Vagina (tissue), 2 donors: ENCODE data around the gene PHKG1. TPM values are rescaled to one million over a fixed set of nuclear protein-coding genes. Genes with fewer than 3 reads are reported as not detected.

Experiments used
- DNase-seq, 2 donors: peaks; one replicate each; pipeline ENCODE4 v3.0.0-alpha.2; 2017; ENCODE audit errors: extremely low spot score in 2 of 2
- H3K27ac ChIP-seq: fragments of 200-600 bp; sonication (generic); one replicate; pipeline ENCODE4 v1.5.1; 2019
- H3K27me3 ChIP-seq: fragments of 200-600 bp; sonication (generic); one replicate; pipeline ENCODE4 v1.5.1; 2019
- H3K36me3 ChIP-seq, 2 donors: fragments of 200-600 bp; sonication (generic); one replicate each; pipeline ENCODE4 v1.5.1; 2017 to 2019
- H3K4me1 ChIP-seq: fragments of 200-600 bp; sonication (generic); one replicate; pipeline ENCODE4 v1.5.1; 2019
- H3K4me3 ChIP-seq, 2 donors: fragments of 200-600 bp; sonication (generic); 1 replicate in 1 of 2; 2 replicates in 1 of 2; pipeline ENCODE4 v1.5.1; 2016 to 2019
- H3K9me3 ChIP-seq: fragments of 200-600 bp; sonication (generic); one replicate; pipeline ENCODE4 v1.5.1; 2019
- CTCF ChIP-seq, 3 experiments: fragments of 450-650 bp in 2 of 3; fragments of 200-600 bp in 1 of 3; sonication (generic) in 1 of 3; IDR thresholded peaks; one replicate each; pipeline ENCODE4 v1.5.1; 2017 to 2019; ENCODE audit warnings: antibody characterized with exemption in 3 of 3, mild to moderate bottlenecking in 2 of 3, moderate library complexity in 2 of 3
- POLR2A ChIP-seq, 2 donors: fragments of 450-650 bp; IDR thresholded peaks; one replicate each; pipeline ENCODE4 v1.6.1; 2017; ENCODE audit warnings: antibody characterized with exemption in 2 of 2, mild to moderate bottlenecking in 2 of 2, moderate library complexity in 2 of 2
- POLR2AphosphoS5 ChIP-seq, 2 donors: sonication (generic); formaldehyde crosslinking; IDR thresholded peaks; one replicate each; pipeline ENCODE4 v1.9.0; 2017; ENCODE audit warnings: antibody characterized with exemption in 2 of 2, mild to moderate bottlenecking in 2 of 2, low read depth in 1 of 2; ENCODE audit not compliant: insufficient read depth in 1 of 2
- intact Hi-C: fragments of 100-400 bp; cut with DNase I; formaldehyde crosslinking; loops from one replicate; pipeline ENCODE4 v1.15.1; 2023
- total RNA-seq: library from RNA; depleted of rRNA; stranded (reverse); fragments of >200 nt; gene quantifications from one replicate; pipeline ENCODE4 v1.2.3, GENCODE V29; 2016

PHKG1 gene
- total RNA-seq, 1 donor from 2014 or later: not detected

- no peak overlapping the region for H3K27ac ChIP-seq
Observed at GRCh38 chr7:56062382-56062781, 30.4 kb downstream of the PHKG1 start.

GRCh38 chr7:56053993-56054392, 38.8 kb downstream of the PHKG1 start:
- Histone ChIP-seq H3K4me1 (peaks cover 35% of the 10 kb centered on the region), H3K27ac (no peak overlapping the region), H3K9me3 (no peaks in the 10 kb centered on the region), H3K36me3 (peaks cover 0 to 50% of the 10 kb centered on the region in 2 donors), H3K4me3 (no peak overlapping the region), H3K27me3 (no peaks in the 10 kb centered on the region)
- TF ChIP-seq CTCF (IDR thresholded peaks at IDR 0.05): no peak
- TF ChIP-seq POLR2AphosphoS5 (IDR thresholded peaks at IDR 0.05; ENCODE audit: insufficient read depth in 1 of 2, low read depth in 1 of 2): no peak
- TF ChIP-seq POLR2A (IDR thresholded peaks at IDR 0.05): no peak
- DNase-seq: no peak
- intact Hi-C loops: loop anchor here (5.0 kb wide), 1 partner anchor 687 kb away; the partner anchor contains the start of gene LANCL2

More at GRCh38 chr7:56062382-56062781, 30.4 kb downstream of the PHKG1 start:
- H3K9me3 ChIP-seq: no peaks in the 10 kb centered on the region
- TF ChIP-seq POLR2AphosphoS5 (IDR thresholded peaks at IDR 0.05; ENCODE audit: insufficient read depth in 1 of 2, low read depth in 1 of 2) (no peak), CTCF (IDR thresholded peaks at IDR 0.05) (no peak), POLR2A (IDR thresholded peaks at IDR 0.05) (no peak)
- no peak for DNase-seq
- H3K4me1 ChIP-seq: peaks cover 6% of the 10 kb centered on the region
- H3K4me3 ChIP-seq: no peak overlapping the region
- no peaks in the 10 kb centered on the region for H3K27me3 ChIP-seq
- intact Hi-C loops: no loop called here
- peaks cover 0 to 46% of the 10 kb centered on the region in 2 donors for H3K36me3 ChIP-seq

GRCh38 chr7:56053379-56053778, 39.4 kb downstream of the PHKG1 start:
- H3K27ac ChIP-seq: no peak overlapping the region
- no peak for DNase-seq
- peaks cover 35% of the 10 kb centered on the region for H3K4me1 ChIP-seq
- intact Hi-C loops: loop anchor here (5.0 kb wide), 1 partner anchor 686 kb away; the partner anchor contains the start of gene LANCL2
- no peaks in the 10 kb centered on the region for H3K27me3 ChIP-seq
- TF ChIP-seq POLR2AphosphoS5 (IDR thresholded peaks at IDR 0.05; ENCODE audit: insufficient read depth in 1 of 2, low read depth in 1 of 2): no peak
- no peak for TF ChIP-seq POLR2A (IDR thresholded peaks at IDR 0.05)
- TF ChIP-seq CTCF (IDR thresholded peaks at IDR 0.05): no peak
- peaks cover 0 to 44% of the 10 kb centered on the region in 2 donors for H3K36me3 ChIP-seq
- no peaks in the 10 kb centered on the region for H3K9me3 ChIP-seq
- no peak overlapping the region for H3K4me3 ChIP-seq

- TF ChIP-seq CTCF (IDR thresholded peaks at IDR 0.05): peak in 1 of 3 experiments; percentile 16
- TF ChIP-seq POLR2AphosphoS5 (IDR thresholded peaks at IDR 0.05; ENCODE audit: insufficient read depth in 1 of 2, low read depth in 1 of 2): peak; percentile 89 to 95
- TF ChIP-seq POLR2A (IDR thresholded peaks at IDR 0.05): peak in 1 of 2 donors; percentile 49
- Histone ChIP-seq H3K4me1 (peaks cover 46% of the 10 kb centered on the region), H3K27me3 (no peaks in the 10 kb centered on the region), H3K27ac (peak within 1 kb of the TSS; percentile 90), H3K4me3 (peak within 1 kb of the TSS; percentile 59 to 89), H3K9me3 (no peaks in the 10 kb centered on the region), H3K36me3 (peaks cover 0 to 26% of the 10 kb centered on the region in 2 donors)
- DNase-seq: peak in 1 of 2 donors; percentile 99
- intact Hi-C loops: loop anchor here (5.0 kb wide), 1 partner anchor 684 kb away; the partner anchor contains the start of gene LANCL2
Observed at GRCh38 chr7:56051339-56052191, 41.2 kb downstream of the PHKG1 start, which contains the start of the genes CCT6A and PSPH. Gene CCT6A, plus strand, starts transcription at chr7:56051765. Its CDS starts 84 bp downstream, at chr7:56051849. Gene PSPH, minus strand, starts transcription at chr7:56051444. Its CDS starts 30,232 bp downstream, at chr7:56021212.
